HEK293T (cell line): ENCODE data around the gene ICA1.

Experiments
- CTCF ChIA-PET: fragments of 350-600 bp; formaldehyde crosslinking; extraction: SDS; loops from one replicate; lab custom pipeline; 2021; ENCODE audit warnings: antibody characterized with exemption, inconsistent platforms; lab: Yijun Ruan, JAX
- POLR2A ChIA-PET: fragments of 350-600 bp; formaldehyde crosslinking; extraction: SDS; loops from one replicate; lab custom pipeline; 2020; ENCODE audit warnings: antibody characterized with exemption, inconsistent platforms; lab: Yijun Ruan, JAX
- DNase-seq: peaks from one replicate; pipeline ENCODE4 v3.0.0; 2012; ENCODE audit warnings: mixed read lengths; ENCODE audit errors: extremely low spot score
- ARNT ChIP-seq: fragments of 450-650 bp; IDR thresholded peaks from 2 replicates; pipeline ENCODE4 v1.6.1; 2017; ENCODE audit warnings: mild to moderate bottlenecking
- BHLHE40 ChIP-seq: fragments of 450-650 bp; IDR thresholded peaks from 2 replicates; pipeline ENCODE4 v1.6.1; 2016; ENCODE audit warnings: mild to moderate bottlenecking, moderate library complexity, borderline replicate concordance
- CTBP1 ChIP-seq: fragments of 450-650 bp; IDR thresholded peaks from 2 replicates; pipeline ENCODE4 v1.6.1; 2016; ENCODE audit warnings: borderline replicate concordance
- ELF4 ChIP-seq: fragments of 450-650 bp; IDR thresholded peaks from 2 replicates; pipeline ENCODE4 v1.6.1; 2017; ENCODE audit warnings: antibody characterized with exemption
- FOXA1 ChIP-seq: fragments of 450-650 bp; IDR thresholded peaks from 2 replicates; pipeline ENCODE4 v1.6.1; 2016; ENCODE audit warnings: mild to moderate bottlenecking
- FOXK2 ChIP-seq: fragments of 450-650 bp; IDR thresholded peaks from 2 replicates; pipeline ENCODE4 v1.6.1; 2016; ENCODE audit warnings: mild to moderate bottlenecking
- FOXM1 ChIP-seq: fragments of 450-650 bp; IDR thresholded peaks from 2 replicates; pipeline ENCODE4 v1.6.1; 2017; ENCODE audit warnings: mild to moderate bottlenecking, borderline replicate concordance
- HDGF ChIP-seq: fragments of 450-650 bp; IDR thresholded peaks from 2 replicates; pipeline ENCODE4 v1.6.1; 2017; ENCODE audit warnings: antibody characterized with exemption, borderline replicate concordance
- L3MBTL2 ChIP-seq: fragments of 450-650 bp; conservative IDR thresholded peaks from 2 replicates; pipeline ENCODE4 v1.6.1; 2016; ENCODE audit warnings: mild to moderate bottlenecking
- LEF1 ChIP-seq: fragments of 450-650 bp; IDR thresholded peaks from 2 replicates; pipeline ENCODE4 v1.6.1; 2017; ENCODE audit warnings: mild to moderate bottlenecking, borderline replicate concordance
- NFRKB ChIP-seq: fragments of 450-650 bp; IDR thresholded peaks from 2 replicates; pipeline ENCODE4 v1.6.1; 2016; ENCODE audit warnings: mild to moderate bottlenecking, moderate library complexity
- SP1 ChIP-seq: fragments of 450-650 bp; IDR thresholded peaks from 2 replicates; pipeline ENCODE4 v1.6.1; 2017
- SUZ12 ChIP-seq: fragments of 450-650 bp; IDR thresholded peaks from 2 replicates; pipeline ENCODE4 v1.6.1; 2016; ENCODE audit warnings: mild to moderate bottlenecking
- TARDBP ChIP-seq: fragments of 450-650 bp; IDR thresholded peaks from 2 replicates; pipeline ENCODE4 v1.6.1; 2016
- ZNF384 ChIP-seq: fragments of 450-650 bp; IDR thresholded peaks from 2 replicates; pipeline ENCODE4 v1.6.1; 2016
- TF ChIP-seq, protein P1 (sequence below): fragments of 450-650 bp; IDR thresholded peaks from 2 replicates; pipeline ENCODE4 v1.6.1; 2016

ICA1 gene

DNA sequence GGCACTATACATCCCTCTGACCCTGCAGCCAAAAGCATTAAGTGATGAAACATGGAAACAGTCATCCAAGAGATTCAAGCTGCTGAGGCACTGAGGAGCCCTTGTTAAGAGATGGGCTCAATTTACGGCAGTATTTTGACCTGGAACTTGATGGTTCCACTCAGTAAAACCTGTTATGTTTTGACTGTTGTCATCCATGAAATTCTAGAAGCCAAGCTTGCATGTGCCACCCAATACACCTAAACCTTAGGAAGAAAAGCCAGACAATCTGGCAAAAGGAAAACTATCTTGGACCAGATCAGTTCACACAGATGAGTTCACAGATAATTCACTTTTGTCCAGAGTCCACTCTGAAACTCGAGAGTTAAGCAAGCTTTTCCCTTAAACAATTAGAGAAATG, 53.2 kb downstream of the ICA1 start:
- CTCF ChIA-PET = no interaction called here
- TF ChIP-seq, protein P1, sequence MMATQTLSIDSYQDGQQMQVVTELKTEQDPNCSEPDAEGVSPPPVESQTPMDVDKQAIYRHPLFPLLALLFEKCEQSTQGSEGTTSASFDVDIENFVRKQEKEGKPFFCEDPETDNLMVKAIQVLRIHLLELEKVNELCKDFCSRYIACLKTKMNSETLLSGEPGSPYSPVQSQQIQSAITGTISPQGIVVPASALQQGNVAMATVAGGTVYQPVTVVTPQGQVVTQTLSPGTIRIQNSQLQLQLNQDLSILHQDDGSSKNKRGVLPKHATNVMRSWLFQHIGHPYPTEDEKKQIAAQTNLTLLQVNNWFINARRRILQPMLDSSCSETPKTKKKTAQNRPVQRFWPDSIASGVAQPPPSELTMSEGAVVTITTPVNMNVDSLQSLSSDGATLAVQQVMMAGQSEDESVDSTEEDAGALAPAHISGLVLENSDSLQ = no peak
- no peak for TF ChIP-seq FOXK2
- no peak for TF ChIP-seq CTBP1
- no peak for TF ChIP-seq SP1
- no peak for TF ChIP-seq ARNT
- TF ChIP-seq FOXM1 = no peak
- no peak for TF ChIP-seq FOXA1
- TF ChIP-seq NFRKB = no peak
- TF ChIP-seq ZNF384 = no peak
- TF ChIP-seq TARDBP = no peak
- no peak for TF ChIP-seq ELF4
- POLR2A ChIA-PET = no interaction called here
- no peak for DNase-seq

DNA sequence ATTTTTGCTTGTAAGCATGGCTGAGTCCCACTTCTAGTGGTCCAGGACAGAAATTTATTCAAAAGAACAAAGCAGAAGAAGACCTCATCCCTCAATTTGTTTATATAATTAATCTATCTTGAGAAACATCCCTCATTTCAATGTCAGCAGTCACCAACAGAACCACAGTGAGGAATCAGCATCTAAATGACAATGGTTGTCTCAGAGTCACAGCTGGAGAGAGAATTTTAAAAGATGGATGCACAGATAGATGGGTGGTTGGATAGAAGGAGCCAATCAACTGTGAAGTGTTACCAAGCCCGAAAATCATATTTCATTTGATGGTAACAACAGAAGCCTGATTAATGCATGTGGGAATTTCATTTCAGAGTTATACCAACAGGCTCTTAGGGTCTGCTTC, 55.0 kb downstream of the ICA1 start:
- TF ChIP-seq FOXK2 (no peak), ZNF384 (no peak), L3MBTL2 (no peak), FOXM1 (no peak), TARDBP (no peak), SUZ12 (no peak), LEF1 (no peak), NFRKB (no peak), ELF4 (no peak), SP1 (no peak), ARNT (no peak), FOXA1 (no peak), BHLHE40 (no peak), CTBP1 (no peak), HDGF (no peak)
- TF ChIP-seq, protein P1 = no peak
- POLR2A ChIA-PET = no interaction called here
- CTCF ChIA-PET = no interaction called here
- DNase-seq = no peak

DNA sequence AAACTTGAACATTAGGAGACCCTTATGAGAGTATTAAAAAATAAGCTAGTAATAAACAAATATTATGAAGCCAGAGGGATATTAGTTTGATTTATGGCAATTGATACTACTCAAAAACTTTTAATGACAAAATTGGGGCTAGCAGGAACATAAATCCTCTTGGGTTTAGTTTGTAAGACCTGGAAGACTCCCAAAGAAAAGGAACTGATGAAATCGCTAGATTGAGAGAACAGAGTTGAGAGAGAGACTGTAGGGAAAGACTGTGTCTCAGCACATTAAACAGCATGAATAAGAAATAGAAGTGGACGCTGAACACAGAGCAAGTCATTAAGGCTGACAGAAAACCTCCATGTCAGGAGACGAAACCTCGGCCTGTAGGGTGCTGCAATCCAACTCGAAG, 56.4 kb downstream of the ICA1 start:
- ChIA-PET CTCF (no interaction called here), POLR2A (no interaction called here)
- no peak for DNase-seq
- no peak for TF ChIP-seq FOXM1
- TF ChIP-seq FOXA1 = no peak
- TF ChIP-seq FOXK2 = no peak
- no peak for TF ChIP-seq ELF4
- TF ChIP-seq, protein P1 = no peak
- no peak for TF ChIP-seq L3MBTL2
- TF ChIP-seq NFRKB = no peak
- TF ChIP-seq BHLHE40 = no peak
- no peak for TF ChIP-seq SUZ12

DNA sequence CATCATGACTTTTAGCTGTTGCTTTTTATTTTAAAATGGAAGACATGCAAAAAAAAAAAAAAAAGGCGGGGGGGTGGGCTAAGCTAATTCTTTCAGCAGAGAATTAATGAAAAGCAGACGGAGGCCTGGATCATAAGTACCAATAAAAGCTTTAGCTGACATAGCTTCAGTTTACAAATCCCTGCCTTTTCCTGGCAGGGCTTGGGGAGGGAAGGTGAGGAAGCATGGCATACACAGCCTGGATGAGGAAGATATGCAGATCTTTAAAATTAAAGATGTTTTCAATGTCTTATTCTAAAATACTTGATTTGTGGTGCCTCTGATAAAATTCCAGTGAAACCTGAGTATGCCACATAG, 57.0 kb downstream of the ICA1 start:
- ChIA-PET CTCF (interaction anchor here (0.9 kb wide), 1 partner anchor 10 kb away, joined by 4 read pairs; no protein-coding TSS in a partner anchor), POLR2A (no interaction called here)
- DNase-seq = no peak
- TF ChIP-seq SUZ12 (no peak), HDGF (no peak), SP1 (no peak), CTBP1 (no peak), ZNF384 (no peak), FOXA1 (no peak), NFRKB (no peak), ARNT (no peak), FOXK2 (no peak), L3MBTL2 (no peak), ELF4 (no peak), FOXM1 (no peak), LEF1 (no peak)
- TF ChIP-seq, protein P1 = no peak

DNA sequence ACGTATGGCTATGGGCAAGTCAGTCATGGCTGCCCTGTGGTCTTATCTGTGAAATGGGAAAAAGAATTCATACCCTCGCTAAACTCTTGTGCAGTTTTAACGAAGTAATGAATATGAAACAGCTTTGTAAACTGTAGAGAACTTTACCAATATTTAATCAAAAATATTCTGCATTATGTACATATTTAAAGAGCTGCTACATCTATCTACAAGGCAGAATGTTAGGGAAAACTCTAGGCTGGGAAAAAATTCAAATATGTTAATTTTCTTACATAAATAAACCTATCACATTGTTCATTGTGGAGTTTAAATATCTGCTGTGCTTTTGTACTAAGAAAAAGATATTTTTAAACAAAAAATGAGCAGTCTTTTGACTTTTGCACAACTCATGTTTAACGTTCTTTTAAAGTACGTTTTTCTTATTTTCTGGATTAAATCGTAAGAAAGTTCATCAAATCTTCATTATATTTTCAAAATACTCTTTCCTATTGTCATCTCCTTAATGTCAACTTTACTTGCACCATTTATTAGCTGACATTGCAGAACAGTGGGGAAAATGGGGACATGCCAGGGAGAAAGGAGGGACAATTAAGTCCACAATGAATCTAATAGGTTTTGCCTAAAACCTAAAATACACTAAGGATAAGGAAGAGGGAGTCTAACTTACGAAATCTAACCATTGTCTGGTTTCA, 57.5 kb downstream of the ICA1 start:
- DNase-seq = no peak
- CTCF ChIA-PET = interaction anchor here (0.9 kb wide), 1 partner anchor 10 kb away, joined by 4 read pairs; no protein-coding TSS in a partner anchor
- POLR2A ChIA-PET = no interaction called here
- TF ChIP-seq NFRKB (no peak), FOXK2 (no peak), FOXA1 (no peak), SUZ12 (no peak), SP1 (no peak), HDGF (no peak), ARNT (no peak), LEF1 (no peak)

DNA sequence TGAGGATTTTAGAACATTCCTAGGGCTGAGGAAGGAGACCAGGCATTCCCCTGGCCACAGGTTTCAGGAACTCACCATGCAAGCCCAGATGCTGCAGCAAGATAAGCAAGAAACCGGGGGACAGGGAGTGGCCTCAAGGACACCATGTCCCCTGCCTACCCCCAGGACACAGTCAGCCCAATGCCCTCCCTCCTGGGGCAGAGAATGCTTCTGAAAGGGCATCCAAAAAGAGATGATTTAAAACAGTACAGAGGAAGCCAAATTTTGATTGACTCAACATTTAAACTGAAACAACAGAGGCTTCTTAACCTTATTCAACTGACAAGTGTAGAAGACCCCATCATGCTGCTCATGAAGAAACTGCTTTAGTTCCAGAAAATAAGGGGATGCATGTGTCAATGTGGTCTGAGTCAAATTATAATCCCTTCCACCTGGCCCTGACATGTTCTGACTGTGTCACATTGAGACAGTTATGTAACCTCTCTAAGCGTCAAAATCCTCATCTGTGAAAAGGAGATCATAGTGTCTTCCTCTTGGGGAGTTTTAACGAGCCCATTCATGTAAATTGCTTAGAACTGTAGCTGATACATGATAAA, 60.0 kb downstream of the ICA1 start:
- TF ChIP-seq NFRKB (no peak), ARNT (no peak), SUZ12 (no peak), ZNF384 (no peak), HDGF (no peak), FOXM1 (no peak), LEF1 (no peak), CTBP1 (no peak), TARDBP (no peak), L3MBTL2 (no peak), BHLHE40 (no peak)
- TF ChIP-seq, protein P1 = no peak
- CTCF ChIA-PET = no interaction called here
- POLR2A ChIA-PET = no interaction called here
- no peak for DNase-seq
